Body of pancreas (tissue), 4 donors: ENCODE data around the gene PDZD7. TPM values are rescaled to one million over a fixed set of nuclear protein-coding genes. Genes with fewer than 3 reads are reported as not detected.

Experiments
- ATAC-seq: fragments of 150-250 bp; one replicate; pipeline ENCODE4 v1.9.1; 2016
- DNase-seq, 4 donors: peaks; one replicate each; pipeline ENCODE4 v3.0.0-alpha.2; 2019
- H3K27ac ChIP-seq, 4 donors: fragments of 200-600 bp; sonication (generic); 1 replicate in 3 of 4; 2 replicates in 1 of 4; pipeline versions ENCODE4 v1.5.1 to v1.6.1; 2016 to 2019; ENCODE audit warnings: mild to moderate bottlenecking in 1 of 4, mixed read lengths in 1 of 4, moderate library complexity in 1 of 4
- H3K27me3 ChIP-seq, 2 donors: fragments of 200-600 bp; sonication (generic); one replicate each; pipeline ENCODE4 v1.6.0; 2016; ENCODE audit warnings: mild to moderate bottlenecking in 1 of 2
- H3K36me3 ChIP-seq, 2 donors: fragments of 200-600 bp; sonication (generic); replicated peaks in 1 of 2; 2 replicates each; pipeline ENCODE4 v1.5.1; 2016; ENCODE audit warnings: low read depth in 2 of 2; ENCODE audit not compliant: insufficient read depth in 1 of 2
- H3K4me1 ChIP-seq: fragments of 200-600 bp; sonication (generic); one replicate; pipeline ENCODE4 v1.6.0; 2016
- H3K4me3 ChIP-seq, 2 donors: fragments of 200-600 bp; sonication (generic); 1 replicate in 1 of 2; 2 replicates in 1 of 2; pipeline ENCODE4 v1.5.1; 2016 to 2019
- H3K9me3 ChIP-seq, 3 donors: fragments of 200-600 bp; sonication (generic); 1 replicate in 2 of 3; 2 replicates in 1 of 3; pipeline ENCODE4 v1.5.1; 2016
- CTCF ChIP-seq, 7 experiments: fragments of 450-650 bp in 4 of 7; fragments of 200-600 bp in 3 of 7; sonication (generic) in 3 of 7; IDR thresholded peaks; one replicate each; pipeline ENCODE4 v1.5.1; 2016 to 2019; ENCODE audit warnings: antibody characterized with exemption in 7 of 7
- POLR2A ChIP-seq, 3 donors: fragments of 450-650 bp; IDR thresholded peaks; one replicate each; pipeline ENCODE4 v1.6.1; 2016; ENCODE audit warnings: antibody characterized with exemption in 3 of 3, mild to moderate bottlenecking in 2 of 3
- WGBS, 2 donors: methylation state at CpG; one replicate each; pipeline ENCODE4 v1.1.5; 2017; 5-methylcytosine and 5-hydroxymethylcytosine counted together
- intact Hi-C: fragments of 100-400 bp; cut with DNase I; formaldehyde crosslinking; loops from one replicate; pipeline ENCODE4 v1.15.1; 2023
- total RNA-seq, 2 donors: library from RNA; depleted of rRNA; stranded (reverse); fragments of >200 nt; gene quantifications; one replicate each; pipeline ENCODE4 v1.1.0, GENCODE V29; 2016

The PDZD7 gene
- total RNA-seq, 2 donors from 2014 or later = 0.52 to 0.66 TPM

GRCh38 chr10:101007099-101007711 is 23.7 kb downstream of the PDZD7 start:
- 75 to 85% methylated on average over 5 to 11 of the region's 11 CpGs for WGBS, 2 donors
- no peak for DNase-seq
- TF ChIP-seq POLR2A (IDR thresholded peaks at IDR 0.05) (no peak), CTCF (IDR thresholded peaks at IDR 0.05) (no peak)
- H3K4me1 ChIP-seq = peaks cover 4% of the 10 kb centered on the region
- no peaks in the 10 kb centered on the region for H3K27me3 ChIP-seq
- H3K27ac ChIP-seq = no peak overlapping the region
- intact Hi-C loops = no loop called here
- H3K9me3 ChIP-seq = no peaks in the 10 kb centered on the region
- no peak for ATAC-seq
- H3K36me3 ChIP-seq = peaks cover 4 to 5% of the 10 kb centered on the region in 2 donors
- no peak overlapping the region for H3K4me3 ChIP-seq

- H3K9me3 ChIP-seq = no peaks in the 10 kb centered on the region
- TF ChIP-seq POLR2A (IDR thresholded peaks at IDR 0.05) (no peak), CTCF (IDR thresholded peaks at IDR 0.05) (no peak)
- DNase-seq (no peak), ATAC-seq (no peak)
- H3K27ac ChIP-seq = no peak overlapping the region
- intact Hi-C loops = no loop called here
- no peak overlapping the region for H3K4me3 ChIP-seq
- H3K4me1 ChIP-seq = peaks cover 9% of the 10 kb centered on the region
- H3K27me3 ChIP-seq = no peaks in the 10 kb centered on the region
- 86 to 92% methylated on average over 22 to 26 of the region's 33 CpGs for WGBS, 2 donors
- peaks cover 4 to 5% of the 10 kb centered on the region in 2 donors for H3K36me3 ChIP-seq
Observed at GRCh38 chr10:101006593-101007098, 24.3 kb downstream of the PDZD7 start.

DNA sequence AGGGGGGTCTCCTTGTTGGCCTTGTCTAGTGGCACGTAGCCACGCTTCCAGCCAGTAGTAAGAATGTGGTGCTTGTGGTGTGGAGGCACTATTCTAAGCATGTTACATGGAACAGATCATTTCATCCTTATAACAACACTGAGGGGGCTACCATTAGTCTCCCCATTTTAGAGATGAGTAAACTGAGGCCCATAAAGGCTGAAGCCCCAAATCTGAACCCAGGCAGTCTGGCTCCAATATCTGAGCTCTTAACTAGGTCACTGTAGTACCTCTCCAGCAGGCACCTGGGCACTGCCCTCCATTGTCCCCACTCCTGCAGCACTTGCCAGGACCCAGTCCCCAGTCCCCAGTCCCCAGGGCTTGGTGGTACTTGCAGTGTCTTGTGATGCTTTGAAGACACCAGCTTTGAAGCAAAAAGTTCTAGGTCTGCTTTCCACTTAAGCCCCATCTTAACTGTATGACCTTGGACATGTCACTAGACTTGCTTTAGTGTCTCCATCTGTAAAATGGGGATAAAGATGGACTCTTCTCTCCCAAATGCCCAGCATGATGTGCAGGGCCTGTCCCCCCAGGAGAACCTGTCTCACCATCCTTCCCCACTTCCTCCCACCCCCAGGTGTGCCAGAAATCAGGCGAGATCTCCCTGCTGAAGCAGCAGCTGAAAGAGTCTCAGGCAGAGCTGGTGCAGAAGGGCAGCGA is 24.9 kb downstream of the PDZD7 start:
- peaks cover 15% of the 10 kb centered on the region for H3K4me1 ChIP-seq
- no peak for ATAC-seq
- H3K9me3 ChIP-seq = no peaks in the 10 kb centered on the region
- DNase-seq = no peak
- H3K27me3 ChIP-seq = no peaks in the 10 kb centered on the region
- no peak overlapping the region for H3K27ac ChIP-seq
- no peak overlapping the region for H3K4me3 ChIP-seq
- peaks cover 4 to 5% of the 10 kb centered on the region in 2 donors for H3K36me3 ChIP-seq
- intact Hi-C loops = no loop called here
- 91 to 92% methylated on average over 2 to 4 of the region's 4 CpGs for whole genome bisulfite sequencing, 2 donors
- TF ChIP-seq POLR2A (IDR thresholded peaks at IDR 0.05) (no peak), CTCF (IDR thresholded peaks at IDR 0.05) (no peak)

DNA sequence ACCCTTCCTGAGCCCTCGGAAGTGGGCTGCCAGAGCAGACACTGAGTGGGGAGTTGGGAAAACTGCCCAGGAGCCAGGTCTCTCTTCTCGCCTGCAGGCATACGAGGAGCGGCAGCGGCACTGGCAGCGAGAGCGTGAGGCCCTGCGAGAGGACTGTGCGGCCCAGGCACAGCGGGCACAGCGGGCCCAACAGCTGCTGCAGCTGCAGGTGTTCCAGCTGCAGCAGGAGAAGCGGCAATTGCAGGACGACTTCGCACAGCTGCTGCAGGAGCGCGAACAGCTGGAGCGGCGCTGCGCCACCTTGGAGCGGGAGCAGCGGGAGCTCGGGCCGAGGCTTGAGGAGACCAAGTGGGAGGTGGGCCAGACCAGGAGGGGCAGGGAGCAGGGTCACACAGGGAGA is 25.6 kb downstream of the PDZD7 start:
- intact Hi-C loops = no loop called here
- no peak for ATAC-seq
- TF ChIP-seq CTCF (IDR thresholded peaks at IDR 0.05) = no peak
- no peak for TF ChIP-seq POLR2A (IDR thresholded peaks at IDR 0.05)
- H3K27ac ChIP-seq = no peak overlapping the region
- peaks cover 22% of the 10 kb centered on the region for H3K4me1 ChIP-seq
- 86 to 90% methylated on average over 22 to 23 of the region's 23 CpGs for WGBS, 2 donors
- no peak for DNase-seq
- no peak overlapping the region for H3K4me3 ChIP-seq
- no peaks in the 10 kb centered on the region for H3K27me3 ChIP-seq
- no peaks in the 10 kb centered on the region for H3K9me3 ChIP-seq
- H3K36me3 ChIP-seq = peaks cover 4 to 5% of the 10 kb centered on the region in 2 donors
